Kidney epithelial cell (primary cell): ENCODE results near the gene STARD13. TPM values are rescaled to one million over a fixed set of nuclear protein-coding genes. Genes with fewer than 3 reads are reported as not detected.

Source experiments
- DNase-seq: peaks from one replicate; pipeline ENCODE4 v3.0.0-alpha.2; 2010; ENCODE audit warnings: low read depth
- H3K27me3 ChIP-seq: 2 replicates; pipeline ENCODE4 v1.6.0; 2011; ENCODE audit warnings: low read length; ENCODE audit not compliant: control insufficient read depth, insufficient read depth
- H3K36me3 ChIP-seq: 2 replicates; pipeline ENCODE4 v1.5.1; 2011; ENCODE audit warnings: low read length; ENCODE audit not compliant: control insufficient read depth, insufficient read depth
- H3K4me3 ChIP-seq: 2 replicates; pipeline ENCODE4 v1.5.1; 2011; ENCODE audit warnings: low read depth, mild to moderate bottlenecking, control low read depth, low read length
- CTCF ChIP-seq: IDR thresholded peaks from 2 replicates; pipeline ENCODE4 v1.5.1; 2011; ENCODE audit warnings: mild to moderate bottlenecking, moderate library complexity, low read length, control low read depth, inconsistent platforms; ENCODE audit not compliant: insufficient read depth, poor library complexity, severe bottlenecking
- total RNA-seq: library from RNA; depleted of rRNA; stranded (reverse); fragments of >200 nt; gene quantifications from 2 replicates; pipeline ENCODE4 v1.2.3, GENCODE V29; 2015

The STARD13 gene
- total RNA-seq, 1 donor from 2014 or later = 10.1 TPM

GRCh38 chr13:33174931-33175330, 110.6 kb downstream of the STARD13 start:
- TF ChIP-seq CTCF = no peak
- Histone ChIP-seq H3K27me3 (no peaks in the 10 kb centered on the region), H3K4me3 (no peak overlapping the region), H3K36me3 (no peaks in the 10 kb centered on the region)
- no peak for DNase-seq

GRCh38 chr13:33174491-33174890, 111.1 kb downstream of the STARD13 start:
- H3K27me3 ChIP-seq = no peaks in the 10 kb centered on the region
- H3K36me3 ChIP-seq = no peaks in the 10 kb centered on the region
- no peak overlapping the region for H3K4me3 ChIP-seq
- no peak for TF ChIP-seq CTCF
- DNase-seq = no peak

- no peak for DNase-seq
- no peak for TF ChIP-seq CTCF
- H3K4me3 ChIP-seq = no peak overlapping the region
These were observed 112.6 kb downstream of the STARD13 start for GRCh38 chr13:33172911-33173310.

GRCh38 chr13:33172400-33172799, 113.2 kb downstream of the STARD13 start:
- Histone ChIP-seq H3K4me3 (no peak overlapping the region), H3K27me3 (no peaks in the 10 kb centered on the region), H3K36me3 (no peaks in the 10 kb centered on the region)
- no peak for DNase-seq
- TF ChIP-seq CTCF = no peak

More at GRCh38 chr13:33172911-33173310, 112.6 kb downstream of the STARD13 start:
- Histone ChIP-seq H3K27me3 (no peaks in the 10 kb centered on the region), H3K36me3 (no peaks in the 10 kb centered on the region)

- H3K4me3 ChIP-seq = no peak overlapping the region
- no peaks in the 10 kb centered on the region for H3K27me3 ChIP-seq
- no peaks in the 10 kb centered on the region for H3K36me3 ChIP-seq
- TF ChIP-seq CTCF = no peak
- peak; percentile 65 for DNase-seq
These were observed 116.1 kb downstream of the STARD13 start for GRCh38 chr13:33169273-33169980.

- H3K27me3 ChIP-seq = no peaks in the 10 kb centered on the region
- no peak for TF ChIP-seq CTCF
- DNase-seq = no peak
- peaks cover 2% of the 10 kb centered on the region for H3K36me3 ChIP-seq
- no peak overlapping the region for H3K4me3 ChIP-seq
These were observed 117.1 kb downstream of the STARD13 start for GRCh38 chr13:33168321-33168960.
